NCI-H1694 treated with DMSO at 0.1 percent for 48 hours (cell line): ENCODE results near the gene CDK14.

ENCODE experiments used
- DNase-seq: peaks from one replicate; lab custom pipeline; 2025; lab: John Stamatoyannopoulos, UW

CDK14 gene

GRCh38 chr7:91007371-91007770 lies 411.2 kb downstream of the CDK14 start:
- DNase-seq = no peak

- DNase-seq = no peak
These were observed 417.0 kb downstream of the CDK14 start for GRCh38 chr7:91013078-91013477.

DNA sequence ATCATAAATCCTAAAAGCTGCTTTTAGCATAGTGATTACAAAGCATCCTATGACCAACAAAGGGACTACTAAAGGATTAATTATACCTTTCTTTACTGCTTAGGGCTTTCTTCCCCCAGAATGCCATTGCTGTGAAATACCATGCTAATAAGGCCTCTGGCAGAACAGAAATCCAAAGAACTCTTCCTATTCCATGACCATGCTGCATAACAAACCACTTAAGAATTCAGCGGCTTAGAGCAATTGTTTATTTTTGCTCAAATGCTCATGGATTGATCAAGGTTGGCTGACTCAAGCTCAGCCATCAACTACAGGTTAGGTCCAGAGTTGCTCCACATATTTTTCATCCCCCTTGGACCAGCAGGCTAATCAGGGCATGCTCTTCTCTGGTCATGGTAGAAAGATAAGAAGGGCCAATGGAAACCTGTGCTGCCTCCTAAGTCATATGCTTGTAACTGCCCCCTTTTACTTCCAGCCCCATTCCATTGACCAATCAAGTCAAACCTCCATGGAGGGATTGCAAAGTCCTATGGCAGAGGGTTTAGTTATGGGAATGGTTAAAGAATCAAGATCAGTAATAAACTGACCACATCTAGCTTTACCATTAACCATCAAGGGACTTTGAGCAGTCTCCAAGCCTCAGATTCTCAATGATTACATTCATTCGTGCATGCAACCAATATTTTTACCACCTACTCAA lies 423.7 kb downstream of the CDK14 start:
- no peak for DNase-seq

DNA sequence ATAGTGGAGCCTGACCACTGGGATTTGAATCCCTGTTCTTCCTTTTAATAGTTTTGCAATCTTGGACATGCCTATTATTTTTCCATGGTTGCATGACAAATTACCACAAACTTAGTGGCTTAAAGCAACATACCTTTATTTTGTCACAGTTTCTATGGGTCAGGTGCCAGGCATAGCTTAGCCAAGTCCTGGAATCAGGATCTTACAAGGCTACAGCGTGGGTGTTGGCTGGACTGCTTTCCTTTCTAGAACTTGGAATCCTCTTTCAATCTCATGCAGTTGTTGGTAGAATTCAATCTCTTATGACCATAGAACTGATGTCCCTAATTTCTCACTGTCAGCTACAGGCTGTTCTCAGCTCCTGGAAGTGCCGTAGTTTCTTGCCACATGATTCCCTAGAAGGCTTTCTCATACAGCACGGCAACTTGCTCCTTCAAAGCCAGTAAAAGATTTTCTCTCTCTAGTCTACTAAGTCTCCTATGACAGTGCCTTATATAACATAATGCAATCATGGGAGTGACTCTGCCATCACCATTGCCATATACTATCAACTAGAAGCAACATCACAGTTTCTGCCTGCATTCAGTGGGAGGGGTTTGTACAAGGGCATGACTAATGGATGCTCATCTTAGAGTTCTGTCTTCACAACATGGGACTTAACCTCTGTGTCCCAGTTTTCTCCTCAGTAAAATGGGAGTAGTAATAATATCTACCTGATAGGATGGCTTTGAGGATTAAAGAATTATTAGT lies 424.7 kb downstream of the CDK14 start:
- no peak for DNase-seq

- no peak for DNase-seq
These were observed 425.8 kb downstream of the CDK14 start for GRCh38 chr7:91021956-91022355.

DNA sequence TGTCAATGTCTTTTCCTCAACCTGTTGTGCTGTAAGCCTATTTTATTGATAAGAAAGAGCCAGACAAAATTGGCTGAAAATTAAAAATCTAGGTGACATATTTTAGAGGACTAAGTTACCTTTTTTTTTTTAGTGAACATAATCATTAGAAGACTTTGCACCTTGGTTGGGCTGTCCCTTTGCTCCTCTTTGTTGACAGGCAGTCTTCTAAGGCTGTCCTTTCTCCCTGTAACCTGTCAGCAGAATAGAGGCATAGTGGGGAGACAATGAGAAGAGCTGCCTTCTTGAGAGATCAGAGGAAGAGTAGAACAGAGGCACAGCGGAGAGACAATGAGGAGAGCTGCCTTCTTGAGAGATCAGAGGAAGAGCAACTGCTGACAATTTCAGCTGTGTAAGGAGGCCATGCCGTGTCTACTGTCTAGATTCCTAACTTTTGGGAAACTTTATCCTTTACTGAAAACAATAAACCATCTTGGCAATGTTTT lies 429.8 kb downstream of the CDK14 start:
- no peak for DNase-seq

DNA sequence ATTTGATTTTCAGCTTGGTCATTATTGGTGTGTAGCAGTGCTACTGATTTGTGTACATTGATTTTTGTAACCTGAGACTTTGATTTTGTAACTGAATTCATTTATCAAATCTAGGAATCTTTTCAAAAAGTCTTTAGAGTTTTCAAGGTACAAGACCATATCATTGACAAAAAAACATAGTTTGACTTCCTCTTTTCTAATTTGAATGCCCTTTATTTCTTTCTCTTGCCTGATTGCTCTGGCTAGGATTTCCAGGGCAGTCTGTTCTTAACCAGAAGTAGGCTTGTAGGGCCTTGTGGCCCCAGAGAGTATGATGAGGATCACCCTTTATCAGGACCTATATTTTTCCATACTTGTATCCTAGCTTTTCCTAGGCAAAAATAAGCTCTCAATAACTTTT lies 433.6 kb downstream of the CDK14 start:
- no peak for DNase-seq

DNA sequence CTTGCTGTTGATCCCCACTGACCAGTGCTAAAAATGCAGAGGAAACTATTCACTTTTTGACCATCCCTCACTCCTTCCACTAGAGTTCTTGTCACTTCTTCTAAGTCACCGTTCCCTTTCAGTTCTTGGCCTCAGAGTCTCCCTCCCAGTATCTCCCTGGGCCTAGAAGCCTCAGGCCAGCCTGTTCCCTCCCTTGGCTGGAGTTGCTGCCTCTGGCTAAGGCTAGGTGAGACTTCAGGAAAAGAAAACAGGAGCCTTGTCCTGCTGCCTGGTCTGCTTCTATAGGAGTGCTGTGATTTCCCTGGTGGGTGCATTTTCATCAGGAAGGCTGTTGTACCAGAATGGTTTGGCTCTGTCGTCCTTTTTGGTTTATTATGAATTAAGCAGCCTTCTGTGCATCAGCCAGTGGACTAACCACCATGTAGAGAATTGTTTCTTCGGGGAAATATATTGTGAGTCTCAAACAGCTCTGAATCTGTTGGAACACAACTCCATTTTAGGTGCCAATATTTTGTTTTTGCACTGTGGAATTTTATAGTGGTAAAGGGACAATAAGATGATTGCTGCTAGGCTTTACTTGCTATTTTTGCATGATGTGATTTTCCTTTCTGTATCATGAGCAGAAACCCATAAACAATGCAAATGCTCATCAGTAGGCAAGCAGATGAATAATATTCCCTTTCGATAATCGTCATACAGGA lies 434.7 kb downstream of the CDK14 start:
- DNase-seq = no peak

GRCh38 chr7:91031757-91032156 lies 435.6 kb downstream of the CDK14 start:
- no peak for DNase-seq

GRCh38 chr7:91033574-91033973 lies 437.5 kb downstream of the CDK14 start:
- DNase-seq = no peak

DNA sequence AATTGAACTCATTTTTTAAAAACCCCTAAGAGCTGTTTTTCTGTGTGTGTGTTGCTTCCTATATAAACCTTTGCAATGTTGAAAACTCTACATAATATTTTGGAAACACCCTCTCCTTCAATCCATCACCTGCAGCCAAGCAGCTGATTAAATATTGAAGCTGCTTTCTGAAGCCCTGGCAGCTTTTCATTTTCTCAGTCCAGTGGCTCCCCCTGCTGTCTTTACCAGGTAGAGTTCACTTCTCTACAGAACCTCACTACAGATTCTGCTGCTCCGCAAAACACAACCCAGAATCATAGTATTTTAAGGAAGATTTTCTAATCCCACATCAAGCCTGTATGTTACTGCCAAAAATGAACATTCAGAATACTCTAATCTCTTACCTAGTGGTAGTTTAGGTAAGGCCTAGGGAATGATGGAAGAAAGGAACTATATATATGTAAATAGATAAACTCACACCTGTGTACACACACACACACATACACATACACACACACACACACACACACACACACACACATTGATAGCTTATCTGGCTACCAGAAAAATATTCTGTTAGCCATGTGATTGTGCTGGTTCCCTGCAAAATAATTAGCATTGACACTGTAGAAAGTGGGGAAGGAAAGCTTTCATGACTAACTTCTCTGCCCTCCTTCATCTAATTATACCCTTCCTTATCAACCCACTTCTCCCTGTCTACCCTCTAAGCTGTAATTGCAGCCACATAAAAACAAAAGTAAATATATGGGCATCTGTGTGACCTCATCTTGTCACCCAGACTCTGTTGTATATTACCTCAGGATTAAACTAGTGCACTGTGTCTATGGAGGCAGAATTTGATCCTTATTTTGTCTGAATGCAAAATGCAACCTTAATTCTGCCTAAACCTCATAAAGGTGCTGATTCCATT lies 438.6 kb downstream of the CDK14 start:
- DNase-seq = peak; percentile 82

DNA sequence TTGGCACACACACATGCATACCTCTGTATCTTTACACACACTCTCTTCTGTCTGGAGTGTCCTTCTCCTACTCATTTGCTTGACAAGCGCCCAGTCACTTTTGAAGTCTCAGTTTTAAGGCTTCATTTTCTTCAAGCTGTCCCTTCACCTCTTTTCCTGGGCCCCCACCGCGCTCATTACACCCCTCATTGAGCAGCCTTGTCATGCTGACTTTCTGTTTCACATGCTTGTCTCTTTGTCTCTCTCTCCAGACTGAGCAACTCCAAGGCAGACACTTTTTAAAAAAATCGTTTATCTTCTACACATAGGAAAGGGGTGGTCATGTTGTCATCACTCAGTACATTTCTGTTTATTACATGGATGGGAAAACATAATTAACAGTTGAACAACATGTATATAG lies 442.9 kb downstream of the CDK14 start:
- no peak for DNase-seq

DNA sequence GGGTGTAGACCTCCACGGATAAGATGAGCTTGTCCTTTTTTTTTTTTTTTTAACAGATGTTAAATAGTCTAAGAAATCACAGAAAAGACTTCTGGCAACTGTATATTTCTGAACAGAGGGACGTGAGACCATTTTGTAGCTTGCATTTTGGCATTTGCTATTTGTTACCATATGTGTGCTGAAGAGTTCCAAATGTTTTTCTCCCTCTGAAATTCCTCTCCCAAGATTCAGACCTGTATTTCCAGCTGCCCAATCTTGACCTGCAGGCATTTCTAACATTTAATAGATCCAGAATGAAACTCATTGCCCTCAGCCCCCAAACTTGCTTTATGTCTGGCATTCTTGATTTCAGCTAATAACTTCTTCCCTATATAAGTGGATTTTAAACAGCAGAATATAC lies 445.0 kb downstream of the CDK14 start:
- no peak for DNase-seq

GRCh38 chr7:91041901-91042484 lies 445.9 kb downstream of the CDK14 start:
- no peak for DNase-seq

DNA sequence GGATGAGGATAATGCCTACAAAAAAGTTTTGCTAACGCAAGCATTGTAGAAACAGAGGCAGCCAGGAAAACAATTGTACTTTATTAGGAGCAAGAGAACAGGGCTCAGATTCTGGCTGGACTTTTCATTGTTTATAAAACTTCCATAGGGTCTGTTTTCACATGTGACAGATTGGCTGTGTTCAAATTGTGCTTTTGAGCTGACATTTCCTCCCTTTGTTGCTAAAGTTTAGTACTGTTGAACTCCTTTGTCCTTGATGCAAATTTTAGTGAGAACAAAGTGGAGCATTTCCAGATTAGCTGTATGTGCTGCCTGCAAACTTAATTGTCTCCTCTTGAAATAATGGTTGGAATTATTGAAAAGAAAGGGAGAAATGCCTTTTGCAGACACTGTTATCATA lies 447.1 kb downstream of the CDK14 start:
- DNase-seq = no peak

GRCh38 chr7:91043924-91044645 lies 448.0 kb downstream of the CDK14 start:
- DNase-seq = no peak

- no peak for DNase-seq
These were observed 449.5 kb downstream of the CDK14 start for GRCh38 chr7:91045606-91046005.

GRCh38 chr7:91046322-91047089 lies 450.4 kb downstream of the CDK14 start:
- DNase-seq = peak; percentile 11

DNA sequence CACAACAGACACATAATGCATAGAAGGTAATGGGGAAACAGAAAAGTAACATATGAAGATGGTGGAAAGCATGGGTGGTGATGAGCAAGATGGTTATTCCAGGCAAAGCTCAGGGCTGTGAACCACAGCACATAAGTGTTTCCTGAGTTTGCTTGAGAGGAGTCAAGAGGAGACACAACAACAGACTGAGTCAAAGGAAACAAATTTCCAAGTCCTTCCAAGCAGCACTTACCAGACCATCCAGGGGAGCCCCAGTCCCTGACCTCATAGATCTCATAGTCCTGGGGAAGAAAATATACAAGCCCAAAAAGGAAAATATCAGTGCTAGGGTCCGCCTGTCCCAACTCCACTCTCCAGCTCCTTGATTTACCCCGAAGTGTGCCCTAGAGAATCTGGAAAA lies 451.5 kb downstream of the CDK14 start:
- no peak for DNase-seq

- no peak for DNase-seq
These were observed 454.6 kb downstream of the CDK14 start for GRCh38 chr7:91050677-91051076.
